Liver (tissue), 9 donors: ENCODE data around the gene COPE. TPM values are rescaled to one million over a fixed set of nuclear protein-coding genes. Genes with fewer than 3 reads are reported as not detected.

ENCODE experiments used
- DNase-seq: peaks from one replicate; pipeline ENCODE4 v3.0.0-alpha.2; 2017; ENCODE audit warnings: low spot score
- H3K27ac ChIP-seq, 2 donors: one replicate each; pipeline ENCODE4 v1.7.0; 2013; ENCODE audit warnings: inconsistent platforms in 2 of 2, low read length in 2 of 2, control low read depth in 1 of 2, low read depth in 1 of 2, mild to moderate bottlenecking in 1 of 2
- H3K27me3 ChIP-seq, 4 donors: one replicate each; pipeline versions ENCODE4 v1.6.1 to v1.7.0; 2013; ENCODE audit warnings: low read length in 3 of 4, inconsistent platforms in 1 of 4, mild to moderate bottlenecking in 1 of 4, moderate library complexity in 1 of 4; ENCODE audit not compliant: control insufficient read depth in 4 of 4, insufficient read depth in 4 of 4
- H3K36me3 ChIP-seq, 4 donors: one replicate each; pipeline versions ENCODE4 v1.6.1 to v1.7.0; 2013; ENCODE audit warnings: low read length in 3 of 4, mild to moderate bottlenecking in 3 of 4, low read depth in 1 of 4, moderate library complexity in 1 of 4; ENCODE audit not compliant: control insufficient read depth in 4 of 4, insufficient read depth in 3 of 4
- H3K4me1 ChIP-seq, 4 donors: one replicate each; pipeline versions ENCODE4 v1.6.1 to v1.7.0; 2013; ENCODE audit warnings: low read length in 3 of 4, mild to moderate bottlenecking in 3 of 4, moderate library complexity in 1 of 4; ENCODE audit not compliant: control insufficient read depth in 4 of 4, insufficient read depth in 4 of 4
- H3K4me3 ChIP-seq, 3 donors: one replicate each; pipeline versions ENCODE4 v1.6.1 to v1.7.0; 2013; ENCODE audit warnings: low read length in 3 of 3, control low read depth in 1 of 3, low read depth in 1 of 3, mild to moderate bottlenecking in 1 of 3
- H3K9ac ChIP-seq, 2 donors: one replicate each; pipeline ENCODE4 v1.7.0; 2013; ENCODE audit warnings: low read length in 2 of 2, mild to moderate bottlenecking in 2 of 2, moderate library complexity in 2 of 2, control low read depth in 1 of 2, low read depth in 1 of 2
- H3K9me3 ChIP-seq, 4 donors: one replicate each; pipeline versions ENCODE4 v1.6.1 to v1.7.0; 2013; ENCODE audit warnings: low read length in 3 of 4; ENCODE audit not compliant: control insufficient read depth in 4 of 4
- CTCF ChIP-seq: fragments of 150-350 bp; IDR thresholded peaks from 2 replicates; pipeline ENCODE4 v1.5.1; 2017; ENCODE audit warnings: improper control_type of control experiment, low read depth, low read length; ENCODE audit not compliant: missing input control
- EGR1 ChIP-seq, 2 donors: IDR thresholded peaks; 2 replicates each; pipeline ENCODE4 v1.6.1; 2016 to 2018; ENCODE audit warnings: antibody characterized with exemption in 2 of 2, low read depth in 2 of 2
- FOXA1 ChIP-seq: IDR thresholded peaks from 2 replicates; pipeline ENCODE4 v1.6.1; 2016; ENCODE audit warnings: antibody characterized with exemption
- FOXA2 ChIP-seq: IDR thresholded peaks from 2 replicates; pipeline ENCODE4 v1.6.1; 2016; ENCODE audit warnings: antibody characterized with exemption
- HNF4A ChIP-seq, 2 donors: conservative IDR thresholded peaks; 2 replicates each; pipeline ENCODE4 v1.6.1; 2016; ENCODE audit warnings: antibody characterized with exemption in 2 of 2, mild to moderate bottlenecking in 2 of 2
- HNF4G ChIP-seq: IDR thresholded peaks from 2 replicates; pipeline ENCODE4 v1.6.1; 2016; ENCODE audit warnings: antibody characterized with exemption
- JUND ChIP-seq, 2 donors: IDR thresholded peaks; 2 replicates each; pipeline ENCODE4 v1.6.1; 2016; ENCODE audit warnings: antibody characterized with exemption in 2 of 2
- MAX ChIP-seq: IDR thresholded peaks from 2 replicates; pipeline ENCODE4 v1.6.1; 2016; ENCODE audit warnings: antibody characterized with exemption
- NR2F2 ChIP-seq: IDR thresholded peaks from 2 replicates; pipeline ENCODE4 v1.6.1; 2016; ENCODE audit warnings: antibody characterized with exemption
- RAD21 ChIP-seq, 2 donors: IDR thresholded peaks; 2 replicates each; pipeline ENCODE4 v1.6.1; 2016; ENCODE audit warnings: antibody characterized with exemption in 2 of 2, mild to moderate bottlenecking in 2 of 2
- REST ChIP-seq: IDR thresholded peaks from 2 replicates; pipeline ENCODE4 v1.6.1; 2016; ENCODE audit warnings: antibody characterized with exemption, mild to moderate bottlenecking
- RXRA ChIP-seq, 2 donors: IDR thresholded peaks; 2 replicates each; pipeline ENCODE4 v1.6.1; 2017 to 2018; ENCODE audit warnings: antibody characterized with exemption in 2 of 2, mild to moderate bottlenecking in 1 of 2
- SP1 ChIP-seq: IDR thresholded peaks from 2 replicates; pipeline ENCODE4 v1.6.1; 2018; ENCODE audit warnings: antibody characterized with exemption, mild to moderate bottlenecking
- TAF1 ChIP-seq: conservative IDR thresholded peaks from 2 replicates; pipeline ENCODE4 v1.6.1; 2016; ENCODE audit warnings: antibody characterized with exemption, mild to moderate bottlenecking
- YY1 ChIP-seq: IDR thresholded peaks from 2 replicates; pipeline ENCODE4 v1.6.1; 2016; ENCODE audit warnings: antibody characterized with exemption, mild to moderate bottlenecking
- ZBTB33 ChIP-seq: IDR thresholded peaks from 2 replicates; pipeline ENCODE4 v1.6.1; 2016; ENCODE audit warnings: antibody characterized with exemption
- WGBS: extraction: QIAGEN DNeasy Blood & Tissue Kit; methylation state at CpG from one replicate; pipeline ENCODE4 v1.1.7; 2013; 5-methylcytosine and 5-hydroxymethylcytosine counted together
- polyA plus RNA-seq, 2 donors: library from polyadenylated mRNA; stranded (reverse) in 1 of 2; unstranded in 1 of 2; fragments of 200-250 nt in 1 of 2; fragments of >200 nt in 1 of 2; fragmentation: Nextera tagmentation in 1 of 2; extraction: Ambion mirVana in 1 of 2; gene quantifications; one replicate each; pipeline versions ENCODE4 v1.2.1 to v1.2.3, GENCODE V29; 2013 to 2015
- total RNA-seq, 2 donors: library from RNA; depleted of rRNA; stranded (reverse); fragments of >200 nt; gene quantifications; one replicate each; pipeline ENCODE4 v1.2.3, GENCODE V29; 2014
- donor health status: healthy.
- donor health status: healthy.
- donor health status: healthy.
- donor health status: healthy.
- donor health status: healthy.

Gene COPE
- total and polyA plus RNA-seq, 4 donors = 103 to 204 (median 142) TPM

GRCh38 chr19:18939163-18939562 is 20.0 kb upstream of the COPE start:
- no peak overlapping the region for H3K4me3 ChIP-seq
- H3K9ac ChIP-seq = no peak overlapping the region
- WGBS = 95% methylated on average over 3 of the region's 3 CpGs
- H3K27me3 ChIP-seq = no peaks in the 10 kb centered on the region
- no peaks in the 10 kb centered on the region for H3K36me3 ChIP-seq
- TF ChIP-seq RAD21 (IDR thresholded peaks at IDR 0.05) = no peak
- no peak for TF ChIP-seq MAX
- no peak for TF ChIP-seq TAF1
- TF ChIP-seq NR2F2 = no peak
- no peak for TF ChIP-seq HNF4A (conservative IDR thresholded peaks at IDR 0.05)
- TF ChIP-seq HNF4G = no peak
- TF ChIP-seq ZBTB33 = no peak
- no peak for TF ChIP-seq EGR1 (IDR thresholded peaks at IDR 0.05; ENCODE audit: low read depth in 2 of 2)
- no peak for TF ChIP-seq CTCF
- TF ChIP-seq FOXA2 = no peak
- no peaks in the 10 kb centered on the region for H3K9me3 ChIP-seq
- no peak overlapping the region for H3K27ac ChIP-seq
- DNase-seq = no peak
- peaks cover 2 to 6% (median 4%) of the 10 kb centered on the region in 4 donors for H3K4me1 ChIP-seq

- no peak for DNase-seq
- peaks cover 0 to 3% (median under 1%) of the 10 kb centered on the region in 4 donors for H3K4me1 ChIP-seq
- H3K27ac ChIP-seq = no peak overlapping the region
- no peaks in the 10 kb centered on the region for H3K9me3 ChIP-seq
- H3K36me3 ChIP-seq = peaks cover 0 to 9% (median 0%) of the 10 kb centered on the region in 4 donors
- no peak overlapping the region for H3K9ac ChIP-seq
- TF ChIP-seq JUND (IDR thresholded peaks at IDR 0.05) = no peak
- TF ChIP-seq FOXA2 = no peak
- TF ChIP-seq FOXA1 = no peak
- no peak for TF ChIP-seq RAD21 (IDR thresholded peaks at IDR 0.05)
- TF ChIP-seq RXRA (IDR thresholded peaks at IDR 0.05) = no peak
- no peak for TF ChIP-seq EGR1 (IDR thresholded peaks at IDR 0.05; ENCODE audit: low read depth in 2 of 2)
- no peak for TF ChIP-seq HNF4G
- TF ChIP-seq HNF4A (conservative IDR thresholded peaks at IDR 0.05) = no peak
- no peak for TF ChIP-seq TAF1
- no peak for TF ChIP-seq REST
- no peak for TF ChIP-seq YY1
- TF ChIP-seq SP1 = no peak
- no peak overlapping the region for H3K4me3 ChIP-seq
- 82% methylated on average over 13 of the region's 13 CpGs for WGBS
- H3K27me3 ChIP-seq = no peaks in the 10 kb centered on the region
These were observed 14.1 kb upstream of the COPE start for GRCh38 chr19:18933297-18933696.
